Measurements from ENCODE around the gene FBXW2.

- no peak for TF ChIP-seq CTCF (IDR thresholded peaks at IDR 0.05)
- TF ChIP-seq POLR2A (IDR thresholded peaks at IDR 0.05) = no peak
Measured at GRCh38 chr9:120833325-120833724, 40.1 kb upstream of the FBXW2 start.

Data from adrenal gland (tissue), 5 donors.